ENCODE results near the gene NPAS3. TPM values are rescaled to one million over a fixed set of nuclear protein-coding genes. Genes with fewer than 3 reads are reported as not detected.

The NPAS3 gene
- total RNA-seq, 1 donor from 2014 or later, result 0.95 TPM

DNA sequence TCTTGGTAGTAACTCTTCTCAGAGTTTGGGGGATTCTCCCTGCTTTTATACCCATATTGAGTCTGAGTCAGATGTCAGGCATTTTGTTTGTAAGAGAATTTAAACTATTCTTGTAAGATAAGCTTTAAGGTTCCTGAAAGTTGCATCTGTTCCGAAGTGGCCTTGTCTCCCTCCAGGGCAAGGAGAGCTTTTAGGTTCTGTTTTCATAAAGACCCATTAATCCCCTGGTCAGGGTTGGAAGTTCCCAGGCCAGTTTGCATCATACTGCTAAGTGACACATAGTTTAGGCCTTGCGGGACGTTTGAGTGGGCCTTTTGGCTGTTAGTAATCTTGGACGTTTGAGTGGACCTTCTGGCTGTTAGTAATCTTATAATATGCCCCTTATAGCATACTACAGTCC lies 396.7 kb downstream of the NPAS3 start:
- Histone ChIP-seq H3K27me3 (ENCODE audit: low read depth) (no peaks in the 10 kb centered on the region), H3K4me1 (no peaks in the 10 kb centered on the region), H3K9me3 (peaks cover 10% of the 10 kb centered on the region), H3K27ac (no peak overlapping the region), H3K36me3 (no peaks in the 10 kb centered on the region), H3K4me3 (no peak overlapping the region)
- ATAC-seq (no peak), DNase-seq (no peak)
- intact Hi-C loops (cut with DNase I), result no loop called here
- TF ChIP-seq, protein P1, sequence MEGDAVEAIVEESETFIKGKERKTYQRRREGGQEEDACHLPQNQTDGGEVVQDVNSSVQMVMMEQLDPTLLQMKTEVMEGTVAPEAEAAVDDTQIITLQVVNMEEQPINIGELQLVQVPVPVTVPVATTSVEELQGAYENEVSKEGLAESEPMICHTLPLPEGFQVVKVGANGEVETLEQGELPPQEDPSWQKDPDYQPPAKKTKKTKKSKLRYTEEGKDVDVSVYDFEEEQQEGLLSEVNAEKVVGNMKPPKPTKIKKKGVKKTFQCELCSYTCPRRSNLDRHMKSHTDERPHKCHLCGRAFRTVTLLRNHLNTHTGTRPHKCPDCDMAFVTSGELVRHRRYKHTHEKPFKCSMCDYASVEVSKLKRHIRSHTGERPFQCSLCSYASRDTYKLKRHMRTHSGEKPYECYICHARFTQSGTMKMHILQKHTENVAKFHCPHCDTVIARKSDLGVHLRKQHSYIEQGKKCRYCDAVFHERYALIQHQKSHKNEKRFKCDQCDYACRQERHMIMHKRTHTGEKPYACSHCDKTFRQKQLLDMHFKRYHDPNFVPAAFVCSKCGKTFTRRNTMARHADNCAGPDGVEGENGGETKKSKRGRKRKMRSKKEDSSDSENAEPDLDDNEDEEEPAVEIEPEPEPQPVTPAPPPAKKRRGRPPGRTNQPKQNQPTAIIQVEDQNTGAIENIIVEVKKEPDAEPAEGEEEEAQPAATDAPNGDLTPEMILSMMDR (IDR thresholded peaks at IDR 0.05), result no peak

DNA sequence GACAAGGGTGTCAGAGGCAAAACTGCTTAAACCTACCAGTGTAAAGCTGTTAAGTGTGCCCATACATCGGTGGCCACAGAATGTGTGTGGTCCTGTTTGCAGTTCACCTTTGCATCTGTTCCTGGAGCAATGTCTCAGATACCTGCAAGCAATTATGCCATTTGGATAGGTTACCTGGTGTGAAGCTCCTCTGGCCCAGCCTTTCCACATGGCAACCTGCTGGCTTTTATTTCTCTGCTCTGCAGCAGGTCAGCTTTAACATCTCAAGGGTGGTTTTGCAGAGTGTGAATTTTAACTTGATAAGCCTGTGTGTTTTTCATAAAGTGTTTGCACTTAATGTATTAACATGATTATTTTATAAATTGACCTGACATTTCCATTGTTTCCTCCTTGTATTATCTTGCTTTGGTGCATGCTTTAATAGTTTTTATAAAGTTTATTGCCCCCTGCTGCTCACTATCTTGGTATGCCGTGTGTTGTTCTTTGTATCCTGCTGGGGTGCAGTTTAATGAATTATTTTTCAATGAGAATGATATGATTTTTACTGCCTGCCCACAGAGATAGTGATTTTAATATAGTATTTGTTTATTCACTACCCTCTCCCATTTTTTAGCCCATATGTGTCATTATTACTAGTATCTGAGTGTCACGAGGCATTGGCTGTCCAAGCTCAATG lies 403.8 kb downstream of the NPAS3 start:
- Histone ChIP-seq H3K9me3 (no peaks in the 10 kb centered on the region), H3K36me3 (no peaks in the 10 kb centered on the region), H3K27ac (no peak overlapping the region), H3K4me3 (no peak overlapping the region), H3K27me3 (ENCODE audit: low read depth) (no peaks in the 10 kb centered on the region), H3K4me1 (no peaks in the 10 kb centered on the region)
- intact Hi-C loops (cut with DNase I), result no loop called here
- TF ChIP-seq, protein P1 (IDR thresholded peaks at IDR 0.05), result no peak
- DNase-seq (no peak), ATAC-seq (no peak)

- DNase-seq, result no peak
- no peaks in the 10 kb centered on the region for H3K9me3 ChIP-seq
- no peak for ATAC-seq
- H3K4me3 ChIP-seq, result no peak overlapping the region
- intact Hi-C loops (cut with DNase I), result no loop called here
- no peak overlapping the region for H3K27ac ChIP-seq
- TF ChIP-seq, protein P1 (IDR thresholded peaks at IDR 0.05), result no peak
- no peaks in the 10 kb centered on the region for H3K36me3 ChIP-seq
- H3K27me3 ChIP-seq (ENCODE audit: low read depth), result no peaks in the 10 kb centered on the region
- no peaks in the 10 kb centered on the region for H3K4me1 ChIP-seq
Observed at GRCh38 chr14:33343016-33343415, 404.3 kb downstream of the NPAS3 start.

DNA sequence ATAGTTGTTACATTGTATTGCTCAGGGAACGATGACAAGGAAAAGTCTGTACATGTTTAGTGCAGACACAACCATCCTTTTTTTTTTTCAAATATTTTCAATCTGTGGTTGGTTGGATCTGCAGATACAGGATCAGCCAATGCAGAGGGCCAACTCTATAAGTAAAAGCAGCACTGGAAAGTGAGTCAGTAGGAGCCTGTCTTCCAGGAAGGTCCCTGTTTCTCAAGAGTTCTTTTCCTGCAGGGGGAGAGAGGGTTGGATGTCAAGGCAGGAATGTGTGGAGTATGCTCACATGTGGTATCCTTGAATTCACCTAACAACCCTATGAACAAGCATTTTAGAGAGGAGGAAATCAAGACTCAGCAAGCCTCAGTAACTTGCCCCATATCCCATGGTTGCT lies 409.1 kb downstream of the NPAS3 start:
- Histone ChIP-seq H3K4me3 (no peak overlapping the region), H3K9me3 (no peaks in the 10 kb centered on the region), H3K36me3 (no peaks in the 10 kb centered on the region), H3K27ac (no peak overlapping the region), H3K4me1 (no peaks in the 10 kb centered on the region), H3K27me3 (ENCODE audit: low read depth) (no peaks in the 10 kb centered on the region)
- intact Hi-C loops (cut with DNase I), result no loop called here
- TF ChIP-seq, protein P1 (IDR thresholded peaks at IDR 0.05), result no peak
- DNase-seq (no peak), ATAC-seq (no peak)

DNA sequence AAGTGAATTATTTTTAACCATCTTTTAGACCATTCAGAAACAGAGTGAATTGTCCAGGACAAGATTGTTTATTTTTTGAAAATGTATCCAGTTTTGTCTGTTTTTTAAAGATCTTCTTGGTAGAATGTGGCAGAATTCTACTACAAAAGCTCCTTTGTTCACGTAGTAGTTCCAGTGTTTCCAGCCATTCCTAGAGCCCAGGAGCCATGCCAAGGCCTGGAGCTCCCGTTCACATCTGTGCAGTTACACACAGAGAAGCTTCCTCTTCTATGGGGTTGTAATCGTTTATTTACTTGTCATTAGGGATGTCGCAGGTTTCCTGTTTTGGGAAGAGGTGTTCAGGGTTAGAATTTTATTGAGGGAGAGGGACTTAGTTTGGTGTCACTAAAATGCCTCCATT lies 409.8 kb downstream of the NPAS3 start:
- ATAC-seq (no peak), DNase-seq (no peak)
- no peaks in the 10 kb centered on the region for H3K27me3 ChIP-seq (ENCODE audit: low read depth)
- no peak overlapping the region for H3K27ac ChIP-seq
- TF ChIP-seq, protein P1 (IDR thresholded peaks at IDR 0.05), result no peak
- no peak overlapping the region for H3K4me3 ChIP-seq
- intact Hi-C loops (cut with DNase I), result no loop called here
- H3K9me3 ChIP-seq, result no peaks in the 10 kb centered on the region
- H3K4me1 ChIP-seq, result no peaks in the 10 kb centered on the region
- no peaks in the 10 kb centered on the region for H3K36me3 ChIP-seq
